GM23248 (cell line): Measurements from ENCODE around the gene GLI1.

Experiments
- EZH2 ChIP-seq: fragments of 200-600 bp; sonication (generic); IDR thresholded peaks from 2 replicates; pipeline ENCODE4 v1.6.1; 2018; ENCODE audit warnings: antibody characterized with exemption, mild to moderate bottlenecking; ENCODE audit not compliant: insufficient read depth, poor library complexity, severe bottlenecking
- EZH2phosphoT487 ChIP-seq: fragments of 200-600 bp; sonication (generic); IDR thresholded peaks from 2 replicates; pipeline ENCODE4 v1.6.1; 2018; ENCODE audit warnings: antibody characterized with exemption, moderate library complexity, mild to moderate bottlenecking, low read depth; ENCODE audit not compliant: insufficient read depth

- TF ChIP-seq EZH2 (no peak), EZH2phosphoT487 (no peak)
These were observed 40.6 kb downstream of the GLI1 start for GRCh38 chr12:57500213-57500612.
